GOT3 (cell line): ENCODE results near the gene ABHD17B.
"Not testable (repeated sequence)": the region's sequence is repeated elsewhere in the genome, so short reads cannot be mapped to it uniquely, and the experiment has no call there.

Experiments
- DNase-seq: peaks from one replicate; lab custom pipeline; 2025; ENCODE audit warnings: mixed read lengths; lab: John Stamatoyannopoulos, UW

Gene ABHD17B

GRCh38 chr9:71911061-71911907 is at the start of gene ABHD17B, which contains the start of gene C9orf85:
TSS of gene ABHD17B (minus strand) at chr9:71911193. CDS start at chr9:71875080, 36,113 bp downstream.
TSS of gene C9orf85 (plus strand) at chr9:71911639. CDS start at chr9:71911735, 96 bp downstream.
- DNase-seq: peak; percentile 83

- DNase-seq: no peak
Observed at GRCh38 chr9:71955300-71955915, 44.4 kb upstream of the ABHD17B start.

- DNase-seq: not testable (repeated sequence)
Observed at GRCh38 chr9:71954652-71955051, 43.7 kb upstream of the ABHD17B start.

- DNase-seq: no peak
Observed at GRCh38 chr9:71944754-71945375, 33.9 kb upstream of the ABHD17B start.

- DNase-seq: no peak
Observed at GRCh38 chr9:71941998-71942567, 31.1 kb upstream of the ABHD17B start.

GRCh38 chr9:71941060-71941568 is 30.1 kb upstream of the ABHD17B start:
- no peak for DNase-seq

- no peak for DNase-seq
Observed at GRCh38 chr9:71937898-71938297, 26.9 kb upstream of the ABHD17B start.

GRCh38 chr9:71937070-71937625 is 26.2 kb upstream of the ABHD17B start:
- no peak for DNase-seq

- DNase-seq: no peak
Observed at GRCh38 chr9:71936066-71936465, 25.1 kb upstream of the ABHD17B start.

GRCh38 chr9:71931166-71931565 is 20.2 kb upstream of the ABHD17B start:
- no peak for DNase-seq

- no peak for DNase-seq
Observed at GRCh38 chr9:71929791-71930440, 18.9 kb upstream of the ABHD17B start.

GRCh38 chr9:71929223-71929622 is 18.2 kb upstream of the ABHD17B start:
- no peak for DNase-seq

GRCh38 chr9:71928806-71929205 is 17.8 kb upstream of the ABHD17B start:
- DNase-seq: no peak

GRCh38 chr9:71928376-71928775 is 17.4 kb upstream of the ABHD17B start:
- no peak for DNase-seq

GRCh38 chr9:71925834-71926233 is 14.8 kb upstream of the ABHD17B start:
- DNase-seq: no peak

- no peak for DNase-seq
Observed at GRCh38 chr9:71924576-71924975, 13.6 kb upstream of the ABHD17B start.

- DNase-seq: no peak
Observed at GRCh38 chr9:71921190-71921814, 10.3 kb upstream of the ABHD17B start.

- no peak for DNase-seq
Observed at GRCh38 chr9:71920456-71921189, 9.6 kb upstream of the ABHD17B start.

GRCh38 chr9:71918419-71918818 is 7.4 kb upstream of the ABHD17B start:
- no peak for DNase-seq

GRCh38 chr9:71916834-71917534 is 6.0 kb upstream of the ABHD17B start:
- DNase-seq: no peak
